Erythroblast (primary cell): ENCODE measurements around the gene USP33.

ENCODE experiments used
- GATA1 ChIP-seq: IDR thresholded peaks from 2 replicates; pipeline ENCODE4 v1.6.1; 2011; ENCODE audit warnings: low read depth, mild to moderate bottlenecking, control low read depth, low read length, moderate library complexity
- POLR2A ChIP-seq: IDR thresholded peaks from 2 replicates; pipeline ENCODE4 v1.6.1; 2011; ENCODE audit warnings: mild to moderate bottlenecking, low read length

DNA sequence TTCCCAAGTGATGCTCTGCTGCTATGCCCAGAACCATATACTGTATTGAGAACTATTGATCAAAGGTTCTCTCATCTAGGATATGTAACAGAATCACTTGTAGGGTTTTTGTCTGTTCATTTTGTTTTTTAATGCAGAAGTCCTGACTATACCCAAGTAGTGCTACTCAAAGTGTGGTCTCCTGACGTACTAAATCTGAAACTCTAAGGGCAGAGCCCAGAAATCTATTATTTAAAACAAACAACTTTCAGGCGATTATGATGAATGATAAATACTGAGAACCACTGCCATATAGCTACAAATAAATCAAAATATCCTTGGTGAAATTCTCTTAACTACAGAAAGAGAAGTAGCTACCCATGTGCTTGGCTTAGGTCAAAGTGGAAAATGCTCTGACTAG lies 87.3 kb downstream of the USP33 start:
- no peak for TF ChIP-seq POLR2A
- TF ChIP-seq GATA1 = no peak
